NCI-H748 (cell line): ENCODE data around the gene AUNIP.

ENCODE experiments used
- DNase-seq: peaks from one replicate; lab custom pipeline; 2025; ENCODE audit not compliant: unreplicated experiment; lab: John Stamatoyannopoulos, UW

Gene AUNIP

DNA sequence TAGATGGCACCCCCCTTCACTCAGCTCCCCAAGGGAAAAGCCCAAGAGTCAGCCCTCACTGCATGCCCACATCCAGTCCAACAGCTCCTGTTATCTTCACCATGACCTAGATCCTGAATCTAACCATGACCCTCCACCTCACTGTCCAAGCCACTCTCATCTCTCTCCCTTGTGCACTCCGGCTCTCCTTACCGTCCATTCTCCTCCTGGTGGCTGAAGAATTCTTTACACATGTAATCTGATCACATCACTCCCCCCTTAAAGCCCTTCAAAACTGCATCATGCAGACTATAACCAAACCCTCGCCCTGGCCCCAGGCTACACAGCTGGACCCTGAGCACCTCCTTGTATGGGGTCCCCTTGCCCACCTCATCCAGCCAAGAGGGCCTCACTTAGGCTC is 30.2 kb upstream of the AUNIP start:
- peak; percentile 79 for DNase-seq

DNA sequence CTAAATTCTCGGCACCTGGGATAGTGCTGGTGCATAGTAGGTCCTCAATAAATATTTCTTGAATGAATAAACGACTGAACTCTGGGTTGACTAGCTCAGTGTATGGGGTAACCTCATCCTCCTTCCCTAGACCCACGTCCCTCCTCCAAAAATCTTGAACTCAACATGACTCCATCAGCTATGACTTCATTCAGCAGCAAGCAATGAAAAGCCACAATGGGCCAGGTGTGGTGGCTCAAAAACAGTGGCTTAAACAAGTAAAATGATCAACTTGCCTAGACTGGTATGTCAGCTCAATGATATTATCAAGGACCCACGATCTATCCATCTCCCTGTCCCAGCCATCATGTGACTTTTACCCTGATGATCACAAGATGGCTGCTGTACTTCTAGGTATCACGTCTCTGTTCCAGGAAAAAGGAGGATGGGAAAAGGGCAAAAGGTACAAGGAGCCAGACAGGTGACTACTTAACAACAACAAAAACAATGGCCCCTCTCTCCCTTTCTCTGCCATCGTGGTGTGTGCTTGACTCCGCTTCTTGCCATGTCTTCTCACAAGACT is 29.2 kb upstream of the AUNIP start:
- no peak for DNase-seq

DNA sequence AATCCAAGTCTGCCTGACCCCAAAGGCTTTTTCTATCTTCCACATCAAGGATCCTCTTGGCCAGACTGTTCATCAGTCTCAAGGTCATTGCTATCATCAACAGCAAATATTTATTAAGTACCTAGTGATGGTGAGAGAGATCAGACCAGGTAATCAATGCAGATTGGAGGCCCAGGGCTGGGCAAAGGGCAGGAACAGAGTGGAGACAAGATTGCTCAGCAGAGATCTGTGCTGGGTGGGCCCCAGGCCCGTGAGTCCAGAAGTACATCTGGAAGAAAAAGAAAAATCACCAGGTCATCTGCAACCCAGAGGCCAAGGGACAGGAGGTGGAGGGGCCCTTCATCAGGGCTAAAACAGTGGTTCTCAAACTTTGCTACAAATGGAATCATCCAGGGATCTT is 26.3 kb upstream of the AUNIP start:
- no peak for DNase-seq

DNA sequence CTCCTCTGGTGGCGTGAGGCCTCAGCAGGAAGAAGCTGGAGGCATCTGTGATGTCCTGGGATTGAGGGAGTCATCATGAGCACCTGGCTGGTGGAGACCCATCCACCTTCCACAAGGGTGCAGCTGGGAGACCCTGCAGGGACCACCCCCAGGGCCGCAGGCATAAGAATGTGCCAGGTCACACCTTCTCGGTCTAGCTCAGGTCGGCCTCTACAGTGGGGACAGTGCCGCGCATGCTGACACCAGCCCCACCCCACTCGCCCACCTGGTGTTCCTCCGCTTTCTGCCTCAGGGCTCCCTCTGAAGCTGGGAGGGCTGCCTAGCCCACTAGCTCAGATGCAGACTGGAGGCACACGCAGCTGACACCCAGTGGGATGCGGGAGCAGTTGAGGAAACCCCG is 22.0 kb upstream of the AUNIP start:
- no peak for DNase-seq

DNA sequence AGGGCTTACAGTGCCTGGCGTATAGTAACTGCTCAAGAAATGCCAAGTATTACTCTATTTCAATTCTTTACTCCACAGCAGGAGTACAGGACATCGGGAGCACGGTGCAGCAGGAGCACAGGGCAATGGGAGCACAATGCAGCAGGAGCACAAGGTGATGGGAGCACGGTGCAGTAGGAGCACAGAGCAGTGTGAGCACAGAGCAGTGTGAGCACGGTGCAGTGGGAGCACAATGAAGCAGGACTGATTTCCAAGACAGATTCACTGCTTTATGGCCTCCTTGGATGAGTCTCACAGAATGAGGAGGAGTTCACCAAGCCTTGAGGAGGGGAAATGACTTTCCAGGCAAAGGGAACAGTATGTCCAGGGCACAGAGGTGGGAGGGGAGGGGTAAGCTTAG is 21.3 kb upstream of the AUNIP start:
- no peak for DNase-seq

DNA sequence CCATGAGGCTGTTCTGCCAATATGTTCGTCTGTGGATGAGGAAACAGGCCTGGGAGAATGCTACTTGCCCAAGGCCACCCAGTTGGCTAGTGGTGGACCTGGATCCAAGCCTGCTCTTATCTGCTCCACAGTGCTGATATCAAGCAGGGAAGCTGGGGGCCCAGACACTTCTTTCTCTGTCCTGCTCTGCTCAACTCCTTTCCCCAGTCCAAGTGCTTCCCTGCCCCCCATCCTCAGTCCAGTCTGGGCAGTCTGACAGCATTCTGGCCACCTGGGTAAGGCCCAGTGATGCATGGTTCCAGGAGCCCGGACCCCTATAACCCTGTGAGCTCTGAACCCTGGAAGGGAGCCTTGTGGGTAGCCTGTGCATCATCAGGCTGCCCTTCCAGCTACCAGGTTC is 20.4 kb upstream of the AUNIP start:
- DNase-seq: no peak

DNA sequence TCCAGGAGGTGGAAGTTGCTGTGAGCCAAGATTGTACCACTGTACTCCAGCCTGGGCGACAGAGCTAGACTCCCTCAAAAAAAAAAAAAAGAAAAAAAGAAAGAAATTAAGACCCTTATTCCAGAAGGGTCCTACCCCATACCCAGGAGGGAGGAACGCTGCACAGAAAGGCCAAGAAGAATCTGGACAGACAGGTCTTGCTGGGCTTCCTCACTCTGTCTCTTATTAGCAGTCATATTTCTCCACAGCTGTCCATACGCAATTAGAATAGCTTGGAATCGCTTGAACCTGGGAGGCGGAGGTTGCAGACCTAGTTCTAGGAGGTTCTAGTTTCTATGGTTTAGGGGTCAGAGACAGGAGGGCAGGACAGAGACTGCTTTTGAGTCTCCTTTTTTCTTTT is 19.4 kb upstream of the AUNIP start:
- no peak for DNase-seq

DNA sequence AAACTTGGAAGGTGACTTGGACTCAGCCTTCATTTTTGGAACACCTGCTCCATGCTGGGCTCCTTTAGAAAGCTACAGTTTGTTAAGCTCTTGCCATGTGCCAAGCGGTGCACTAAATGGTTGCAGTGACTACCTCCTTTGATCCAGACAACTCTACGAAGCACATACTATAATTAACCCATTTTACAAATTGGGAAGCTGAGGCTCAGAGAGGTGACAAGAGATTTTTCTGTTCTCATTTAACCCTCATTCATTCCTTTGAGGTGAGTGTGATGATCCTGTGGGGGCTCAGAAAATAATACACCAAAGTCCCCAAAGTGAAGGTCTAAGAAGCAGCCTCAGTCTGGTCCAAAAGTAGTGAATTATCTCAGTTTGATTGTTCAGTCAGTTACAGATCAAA is 17.9 kb upstream of the AUNIP start:
- no peak for DNase-seq

DNA sequence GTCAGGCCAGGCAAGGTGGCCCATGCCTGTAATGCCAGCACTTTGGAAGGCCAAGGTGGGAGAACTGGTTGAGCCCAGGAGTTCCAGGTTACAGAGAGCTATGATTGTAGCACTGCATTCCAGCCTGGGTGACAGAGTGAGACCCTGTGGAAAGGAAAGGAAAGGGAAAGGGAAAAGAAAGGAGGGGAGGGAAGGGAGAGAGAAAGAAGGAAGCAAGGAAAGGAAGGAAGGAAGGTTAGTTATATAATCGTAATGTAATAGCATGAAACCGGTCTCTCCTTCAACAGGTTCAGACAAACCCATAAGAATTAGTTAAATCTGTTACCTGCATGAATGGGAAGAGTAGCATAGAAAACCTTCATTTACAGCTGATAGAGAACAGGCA is 17.4 kb upstream of the AUNIP start:
- no peak for DNase-seq

DNA sequence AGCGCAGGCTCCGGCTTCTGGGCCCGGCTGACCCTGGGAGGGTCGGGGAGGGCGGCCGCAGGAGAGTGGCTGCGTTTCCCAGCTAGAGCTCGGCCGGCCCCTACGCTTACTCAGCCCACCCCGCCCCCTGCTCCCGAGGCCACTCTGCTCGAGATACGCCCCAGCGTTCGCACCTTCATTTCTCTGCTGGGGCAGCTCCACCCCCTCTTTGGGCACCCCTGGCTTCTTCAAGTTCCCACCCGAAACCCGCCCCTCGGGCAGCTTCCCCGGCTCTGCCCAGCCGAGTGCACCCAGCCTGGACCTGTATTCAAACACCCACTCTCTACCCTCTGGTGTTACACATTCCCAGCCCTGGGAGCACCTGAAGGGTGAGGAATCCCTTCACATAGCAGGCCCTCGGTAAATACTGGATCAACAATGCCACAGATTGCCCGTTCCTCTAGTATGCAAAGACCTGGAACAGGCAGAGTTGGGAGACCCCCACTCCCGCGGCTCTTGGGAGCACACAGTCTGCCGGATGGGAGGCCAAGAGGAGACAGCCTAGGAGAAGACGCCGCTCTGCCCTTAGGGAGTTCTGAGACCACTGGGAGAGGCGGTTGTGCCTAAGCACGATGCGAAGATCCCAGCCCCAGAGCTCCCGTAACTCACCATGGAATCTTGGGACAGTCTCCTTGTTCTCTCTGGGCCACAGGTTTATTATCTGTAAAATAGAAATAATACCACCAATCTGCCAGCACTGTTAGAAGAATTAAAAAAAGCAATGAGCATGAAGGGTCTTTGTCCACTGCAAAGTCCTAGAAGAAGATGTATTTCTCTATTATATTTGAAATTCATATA is 16.8 kb upstream of the AUNIP start:
- DNase-seq: no peak

DNA sequence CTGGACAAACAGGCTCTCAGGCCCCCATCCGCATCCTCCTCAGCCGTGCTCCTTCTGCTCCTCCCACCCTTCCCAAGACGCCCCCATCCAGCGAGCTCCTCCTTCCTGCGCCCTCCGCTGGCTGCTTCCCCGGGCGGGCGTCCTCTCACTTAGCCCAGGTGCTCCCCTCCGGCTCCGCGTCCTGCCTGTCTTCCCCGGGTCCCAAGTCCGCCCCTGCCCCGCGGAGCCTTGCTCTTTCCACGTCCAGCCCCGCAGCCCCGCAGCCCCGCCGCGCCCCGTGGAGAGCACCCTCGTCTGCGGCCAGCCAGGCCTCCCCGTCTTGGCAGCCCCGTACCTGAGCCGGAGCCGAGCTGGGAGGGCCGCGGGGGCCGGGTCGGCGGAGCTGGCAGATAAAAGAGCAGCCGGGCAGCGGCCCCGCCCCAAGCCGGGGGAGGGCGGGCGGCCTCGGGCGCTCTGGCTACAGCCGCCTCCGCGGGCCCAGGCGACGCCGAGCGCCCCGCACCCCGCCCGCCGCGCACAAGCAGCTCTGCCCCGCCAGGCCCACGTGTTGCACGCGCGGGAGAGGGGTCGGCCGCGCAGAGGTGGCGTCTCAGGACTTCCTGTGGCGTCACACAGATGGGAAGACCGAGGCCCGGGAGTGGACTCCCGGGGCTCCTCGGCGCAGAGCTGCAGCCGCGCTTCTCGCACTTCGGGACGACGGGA is 16.0 kb upstream of the AUNIP start, which contains the start of gene PAQR7:
TSS of gene PAQR7 (minus strand) at position 555 of the 702 bp plus-strand sequence. CDS start 11,869 bp downstream, outside the sequence.
- peak; percentile 75 for DNase-seq

DNA sequence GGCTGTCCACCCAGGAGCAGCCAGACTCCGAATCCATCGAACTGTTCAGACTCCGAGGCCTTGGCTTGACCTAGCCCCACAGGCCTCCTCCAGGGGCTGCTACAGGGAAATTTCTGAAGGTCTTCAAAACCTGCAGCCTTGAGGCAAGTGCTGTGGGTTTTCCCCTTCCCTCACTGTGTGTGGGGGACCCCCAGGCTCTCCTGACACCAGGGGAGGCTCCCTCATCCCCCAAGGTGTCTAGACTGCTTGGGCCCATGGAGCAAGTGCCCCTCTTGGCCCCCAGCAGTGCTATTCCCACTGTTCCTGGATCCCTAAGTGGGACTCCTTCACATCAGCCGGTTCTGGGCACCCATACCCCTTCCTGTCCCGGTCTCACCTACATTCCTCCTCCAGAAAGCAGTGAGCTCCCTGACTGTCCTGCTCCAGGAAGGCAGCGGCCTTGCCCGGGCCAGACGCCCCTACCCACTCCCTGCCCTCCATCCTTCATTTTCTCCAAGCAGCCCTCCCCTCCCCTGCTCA is 15.4 kb upstream of the AUNIP start:
- DNase-seq: no peak

DNA sequence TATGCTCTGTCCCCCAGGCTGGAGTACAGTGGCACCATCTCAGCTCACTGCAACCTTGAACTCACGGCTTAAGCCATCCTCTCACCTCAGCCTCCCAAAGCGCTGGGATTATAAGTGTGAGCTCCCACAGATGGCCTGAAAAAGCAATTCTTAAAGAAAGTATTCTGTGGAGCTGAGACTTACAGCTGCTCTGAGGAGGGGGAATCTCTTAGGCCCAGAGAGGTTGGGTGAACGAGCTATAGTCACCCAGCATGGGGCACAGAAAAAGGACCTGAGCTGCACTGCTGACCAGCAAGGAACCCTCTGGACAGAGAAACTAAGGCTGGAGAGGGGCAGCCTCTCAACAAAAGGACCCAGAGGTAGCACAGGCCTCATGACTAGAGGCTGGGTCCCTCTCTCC is 15.0 kb upstream of the AUNIP start:
- no peak for DNase-seq

DNA sequence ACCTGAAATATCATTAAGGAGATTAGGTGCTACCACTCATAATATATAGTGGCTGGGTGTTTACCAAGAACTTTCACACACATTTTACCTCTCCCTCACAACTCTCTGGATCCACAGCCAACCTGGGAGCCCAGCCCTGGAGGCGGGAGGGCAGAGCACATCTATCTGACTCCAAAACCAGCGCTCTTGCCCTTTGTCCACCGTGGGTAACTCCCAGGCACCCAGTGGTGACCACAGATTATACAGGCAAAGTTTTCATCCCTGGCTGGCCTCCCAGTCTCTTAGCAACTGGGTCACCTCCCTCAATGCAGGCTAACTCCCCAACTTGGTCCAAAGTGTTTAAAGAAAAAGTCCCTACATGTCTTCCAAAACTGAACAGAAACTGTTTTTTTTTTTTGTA is 13.9 kb upstream of the AUNIP start:
- no peak for DNase-seq

DNA sequence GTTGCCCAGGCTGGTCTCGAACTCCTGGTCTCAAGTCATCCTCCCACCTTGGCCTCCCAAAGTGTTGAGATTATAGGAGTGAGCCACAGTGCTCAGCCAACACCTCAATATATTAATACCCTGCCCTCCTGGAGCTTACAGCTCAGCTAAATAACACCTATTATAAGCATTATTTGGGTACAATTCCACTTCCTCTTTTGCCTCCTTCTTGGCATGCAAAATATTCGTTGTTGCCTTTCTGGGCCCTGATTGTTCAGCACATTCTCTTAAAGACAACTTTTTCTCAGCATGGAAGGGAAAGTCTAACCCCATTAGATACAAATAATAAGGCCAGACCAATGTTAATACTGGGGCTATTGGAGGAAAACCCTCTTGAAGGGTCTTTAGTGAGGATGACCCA is 13.5 kb upstream of the AUNIP start:
- no peak for DNase-seq

DNA sequence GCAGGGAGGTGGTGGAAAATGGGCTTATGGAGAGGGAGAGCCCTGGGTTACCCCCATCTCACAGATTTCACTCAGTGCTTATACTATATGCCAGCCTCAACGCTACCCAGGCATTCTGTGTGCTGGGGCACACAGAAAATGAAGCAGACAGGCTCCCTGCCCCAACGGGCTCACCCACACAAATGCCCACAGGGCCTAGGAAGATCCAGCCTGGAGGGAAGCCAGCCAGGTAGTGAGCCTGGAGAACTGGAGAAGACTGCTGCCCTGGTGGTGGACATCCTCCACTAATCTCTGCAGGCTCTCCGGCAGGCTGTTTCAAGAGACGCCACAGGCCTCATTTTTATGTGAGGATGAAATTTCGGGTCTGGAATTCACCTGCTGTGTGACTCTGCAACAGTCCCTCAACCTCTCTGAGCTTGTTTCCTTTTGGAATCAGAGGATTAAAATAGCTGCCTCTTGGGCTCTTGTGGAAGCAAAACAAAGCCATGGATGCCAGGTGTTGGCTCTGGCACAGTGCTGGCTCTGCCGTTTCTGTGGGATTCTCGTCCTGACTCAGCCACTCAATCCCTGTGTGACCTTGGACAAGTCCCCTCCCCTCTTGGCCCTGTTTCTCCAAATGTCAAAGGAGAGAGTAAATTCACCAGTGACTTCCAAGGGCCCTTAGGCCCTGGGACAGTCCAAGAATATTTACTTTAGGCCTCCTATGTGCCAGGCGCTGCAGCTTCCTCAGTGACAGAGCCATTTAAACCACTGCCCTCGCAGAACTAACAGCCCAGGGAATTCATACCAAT is 12.6 kb upstream of the AUNIP start:
- DNase-seq: no peak

DNA sequence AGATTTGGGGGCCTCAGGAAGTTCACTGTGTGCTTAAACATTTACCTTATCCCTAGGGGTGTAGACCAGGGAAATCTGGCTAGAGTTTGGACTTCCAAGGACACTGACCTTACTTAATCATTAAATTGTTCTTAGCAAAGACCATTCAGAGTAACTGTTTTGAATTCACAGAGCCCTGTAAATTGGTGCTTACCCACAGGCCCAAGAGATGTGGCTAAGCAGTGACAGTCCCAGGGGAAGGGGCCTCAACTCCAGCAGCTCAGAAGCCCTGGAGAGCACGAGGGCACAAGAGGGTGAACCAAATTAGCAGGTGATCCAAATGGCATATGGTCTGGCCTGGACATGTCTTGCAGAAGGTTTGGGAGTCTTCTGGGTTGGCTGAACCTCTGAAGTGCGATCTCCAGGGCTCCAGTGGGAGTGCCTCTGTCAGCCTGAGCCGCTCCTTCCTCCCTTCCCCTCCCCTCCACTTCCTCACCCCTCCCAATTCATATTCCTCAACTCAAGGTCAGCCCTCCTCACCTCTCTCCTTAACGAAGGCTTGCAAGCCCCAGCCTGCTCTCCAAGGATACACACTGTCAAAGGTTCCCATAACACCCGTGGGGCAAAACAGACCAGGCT is 11.9 kb upstream of the AUNIP start:
- no peak for DNase-seq

DNA sequence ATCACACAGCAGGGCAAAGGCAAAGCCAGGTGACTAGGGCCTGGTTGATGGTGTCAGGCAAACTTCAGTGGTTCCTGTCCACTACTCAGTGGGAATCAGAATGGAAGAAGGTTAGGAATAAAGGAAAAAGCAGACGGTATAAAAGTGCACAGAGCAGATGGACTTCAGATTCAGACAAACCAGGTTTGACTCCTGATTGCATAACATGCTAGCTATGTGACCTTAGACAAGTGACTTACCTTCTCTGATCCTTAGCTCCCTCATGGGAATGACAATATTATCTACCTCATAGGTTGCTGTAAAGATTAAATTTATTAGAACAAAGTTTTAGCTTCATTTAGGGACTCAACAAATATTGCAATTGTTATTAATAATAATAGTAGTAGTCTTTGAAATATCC is 11.4 kb upstream of the AUNIP start:
- DNase-seq: no peak

DNA sequence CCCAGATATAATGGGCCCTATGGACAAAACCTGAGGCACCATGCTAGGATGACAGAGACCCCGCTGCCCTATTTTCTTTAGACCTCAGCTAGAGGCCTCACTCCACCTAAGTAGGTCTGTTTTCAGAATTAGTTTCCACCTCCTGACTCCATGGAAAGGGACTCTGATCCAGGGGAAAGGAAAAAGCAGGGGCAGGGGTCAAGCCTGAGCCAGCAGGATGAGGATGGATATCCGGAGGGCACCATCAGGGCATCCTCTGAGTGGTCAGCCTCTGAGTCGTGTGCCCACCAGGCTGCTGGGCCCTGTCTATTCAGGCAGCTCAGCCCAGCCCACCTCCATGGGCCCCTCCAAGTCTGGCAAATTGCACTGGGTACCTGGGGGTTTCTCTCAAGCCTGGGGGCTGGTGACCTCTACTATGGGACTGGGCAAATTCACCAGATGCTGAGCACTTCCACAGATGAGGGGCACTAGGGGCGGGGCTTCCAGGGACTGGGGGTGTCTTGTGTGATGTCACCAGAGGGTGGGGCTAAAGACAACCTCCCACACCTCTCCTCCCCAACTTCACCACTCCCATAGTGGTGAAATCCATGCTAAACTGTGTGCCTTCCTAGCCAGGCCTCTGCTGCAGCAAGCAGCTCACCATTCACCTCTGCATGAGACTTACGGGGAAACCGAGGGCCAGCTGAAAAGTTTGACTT is 10.8 kb upstream of the AUNIP start:
- DNase-seq: no peak
